IMR-90 (cell line): ENCODE measurements around the gene RNASET2. TPM values are rescaled to one million over a fixed set of nuclear protein-coding genes. Genes with fewer than 3 reads are reported as not detected.

ENCODE experiments used
- ATAC-seq: fragments of 200-7000 bp; cut with Tn5 transposase; 2 replicates; pipeline ENCODE4 v1.9.1; 2020; ENCODE audit warnings: low read depth, mild to moderate bottlenecking, moderate library complexity
- BruUV-seq: library from RNA; stranded (reverse); fragments of 400-500 nt; replicated peaks from 2 replicates; lab custom pipeline; 2021; lab: Mats Ljungman, UMichigan
- CTCF ChIA-PET: fragments of 300-600 bp; formaldehyde crosslinking; extraction: SDS; loops from one replicate; lab custom pipeline; 2021; ENCODE audit warnings: antibody characterized with exemption; lab: Yijun Ruan, JAX
- POLR2A ChIA-PET: fragments of 300-600 bp; sonication (Branson Sonifier 250); formaldehyde crosslinking; loops from one replicate; lab custom pipeline; 2022; ENCODE audit warnings: antibody characterized with exemption; ENCODE audit not compliant: unreplicated experiment; lab: Charles Lee
- DNase-seq: peaks from one replicate; pipeline ENCODE4 v3.0.0; 2013
- H2AFZ ChIP-seq: replicated peaks from 2 replicates; pipeline ENCODE3; 2013; ENCODE audit warnings: low read length, mild to moderate bottlenecking; ENCODE audit not compliant: poor library complexity
- H2AK5ac ChIP-seq: 2 replicates; pipeline ENCODE4 v1.6.1; 2013; ENCODE audit warnings: low read depth, low read length, inconsistent platforms
- H2AK9ac ChIP-seq: replicated peaks from 2 replicates; pipeline ENCODE3; 2013; ENCODE audit warnings: mild to moderate bottlenecking, low read depth, low read length, moderate library complexity; ENCODE audit not compliant: poor library complexity
- H2BK120ac ChIP-seq: 2 replicates; pipeline ENCODE4 v1.6.1; 2013; ENCODE audit warnings: low read depth, low read length, inconsistent platforms
- H2BK15ac ChIP-seq: 3 replicates; pipeline ENCODE4 v1.6.1; 2013; ENCODE audit warnings: low read depth, low read length, inconsistent platforms
- H2BK20ac ChIP-seq: 2 replicates; pipeline ENCODE4 v1.6.1; 2013; ENCODE audit warnings: low read depth, mild to moderate bottlenecking, inconsistent platforms, low read length, moderate library complexity
- H2BK5ac ChIP-seq: 2 replicates; pipeline ENCODE4 v1.6.1; 2013; ENCODE audit warnings: mild to moderate bottlenecking, low read depth, low read length, inconsistent platforms; ENCODE audit not compliant: poor library complexity, severe bottlenecking
- H3K14ac ChIP-seq: replicated peaks from 2 replicates; pipeline ENCODE4 v1.6.1; 2013; ENCODE audit warnings: low read depth, low read length, inconsistent platforms
- H3K18ac ChIP-seq: 2 replicates; pipeline ENCODE4 v1.6.1; 2013; ENCODE audit warnings: low read depth, low read length, control low read depth
- H3K23ac ChIP-seq: 2 replicates; pipeline ENCODE4 v1.6.1; 2013; ENCODE audit warnings: low read depth, low read length, inconsistent platforms
- H3K27ac ChIP-seq: 2 replicates; pipeline ENCODE4 v1.5.1; 2013; ENCODE audit warnings: mild to moderate bottlenecking, control low read depth, low read length; ENCODE audit not compliant: insufficient read depth
- H3K27me3 ChIP-seq: 2 replicates; pipeline ENCODE4 v1.6.1; 2013; ENCODE audit warnings: low read length; ENCODE audit not compliant: control insufficient read depth, insufficient read depth
- H3K36me3 ChIP-seq: 2 replicates; pipeline ENCODE4 v1.6.1; 2013; ENCODE audit warnings: low read length, mixed read lengths; ENCODE audit not compliant: control insufficient read depth, insufficient read depth
- H3K4ac ChIP-seq: 2 replicates; pipeline ENCODE4 v1.6.1; 2013; ENCODE audit warnings: low read depth, low read length, inconsistent platforms
- H3K4me1 ChIP-seq: 2 replicates; pipeline ENCODE4 v1.6.1; 2013; ENCODE audit warnings: low read length, mixed read lengths; ENCODE audit not compliant: control insufficient read depth, insufficient read depth
- H3K4me2 ChIP-seq: 2 replicates; pipeline ENCODE4 v1.6.1; 2013; ENCODE audit warnings: low read depth, mild to moderate bottlenecking, control low read depth, low read length, moderate library complexity
- H3K4me3 ChIP-seq: 2 replicates; pipeline ENCODE4 v1.5.1; 2013; ENCODE audit warnings: low read depth, mild to moderate bottlenecking, control low read depth, low read length, moderate library complexity; ENCODE audit not compliant: insufficient read depth
- H3K56ac ChIP-seq: 2 replicates; pipeline ENCODE4 v1.6.1; 2013; ENCODE audit warnings: low read length, inconsistent platforms; ENCODE audit not compliant: insufficient read depth; ENCODE audit errors: extremely low read depth
- H3K79me1 ChIP-seq, 2 experiments: 2 replicates each; pipeline ENCODE4 v1.6.1; 2013; ENCODE audit warnings: low read length in 2 of 2, inconsistent platforms in 1 of 2, low read depth in 1 of 2
- H3K9ac ChIP-seq: 2 replicates; pipeline ENCODE4 v1.6.1; 2013; ENCODE audit warnings: low read depth, low read length, control low read depth
- H3K9me1 ChIP-seq: 2 replicates; pipeline ENCODE4 v1.6.1; 2013; ENCODE audit warnings: low read length, inconsistent platforms; ENCODE audit not compliant: insufficient read depth
- H3K9me3 ChIP-seq: 2 replicates; pipeline ENCODE4 v1.6.1; 2013; ENCODE audit warnings: low read length; ENCODE audit not compliant: control insufficient read depth, insufficient read depth
- H4K20me1 ChIP-seq: 2 replicates; pipeline ENCODE4 v1.6.1; 2013; ENCODE audit warnings: low read length, inconsistent platforms; ENCODE audit not compliant: insufficient read depth
- H4K5ac ChIP-seq: 2 replicates; pipeline ENCODE4 v1.6.1; 2013; ENCODE audit warnings: mild to moderate bottlenecking, low read depth, low read length, control low read depth
- H4K8ac ChIP-seq, 2 experiments: 2 replicates each; pipeline ENCODE4 v1.6.1; 2013; ENCODE audit warnings: low read depth in 2 of 2, low read length in 2 of 2, control low read depth in 1 of 2, inconsistent platforms in 1 of 2
- H4K91ac ChIP-seq: 2 replicates; pipeline ENCODE4 v1.6.1; 2013; ENCODE audit warnings: low read depth, low read length, inconsistent platforms; ENCODE audit not compliant: insufficient read depth
- BHLHE40 ChIP-seq: fragments of 150-350 bp; IDR thresholded peaks from 2 replicates; pipeline ENCODE4 v1.6.1; 2016; ENCODE audit warnings: mild to moderate bottlenecking, low read depth, low read length
- CEBPB ChIP-seq: IDR thresholded peaks from 2 replicates; pipeline ENCODE4 v1.6.1; 2012; ENCODE audit warnings: low read depth, low read length, improper control_type of control experiment
- CHD1 ChIP-seq: IDR thresholded peaks from 2 replicates; pipeline ENCODE4 v1.6.1; 2012; ENCODE audit warnings: low read depth, low read length, improper control_type of control experiment
- CTCF ChIP-seq: conservative IDR thresholded peaks from 2 replicates; pipeline ENCODE4 v1.5.1; 2012; ENCODE audit warnings: mild to moderate bottlenecking, low read depth, low read length, improper control_type of control experiment
- ELK1 ChIP-seq: fragments of 150-350 bp; IDR thresholded peaks from 2 replicates; pipeline ENCODE4 v1.6.1; 2016; ENCODE audit warnings: low read depth, mild to moderate bottlenecking, low read length, moderate library complexity, borderline replicate concordance
- FOS ChIP-seq: fragments of 150-350 bp; IDR thresholded peaks from 2 replicates; pipeline ENCODE4 v1.6.1; 2016; ENCODE audit warnings: low read depth, low read length
- MAFK ChIP-seq: IDR thresholded peaks from 2 replicates; pipeline ENCODE4 v1.6.1; 2012; ENCODE audit warnings: low read depth, low read length, improper control_type of control experiment
- MAZ ChIP-seq: IDR thresholded peaks from 2 replicates; pipeline ENCODE4 v1.6.1; 2012; ENCODE audit warnings: low read depth, mild to moderate bottlenecking, low read length, improper control_type of control experiment, moderate library complexity, borderline replicate concordance
- MXI1 ChIP-seq: IDR thresholded peaks from 2 replicates; pipeline ENCODE4 v1.6.1; 2012; ENCODE audit warnings: low read depth, mild to moderate bottlenecking, low read length, moderate library complexity, borderline replicate concordance
- POLR2A ChIP-seq: IDR thresholded peaks from 2 replicates; pipeline ENCODE4 v1.6.1; 2012; ENCODE audit warnings: mild to moderate bottlenecking, low read depth, low read length
- RAD21 ChIP-seq: IDR thresholded peaks from 2 replicates; pipeline ENCODE4 v1.6.1; 2012; ENCODE audit warnings: low read length, improper control_type of control experiment
- RCOR1 ChIP-seq: IDR thresholded peaks from 2 replicates; pipeline ENCODE4 v1.6.1; 2012; ENCODE audit warnings: mild to moderate bottlenecking, low read length, improper control_type of control experiment; ENCODE audit not compliant: insufficient replicate concordance
- SMC3 ChIP-seq: fragments of 150-350 bp; IDR thresholded peaks from 2 replicates; pipeline ENCODE4 v1.6.1; 2016; ENCODE audit warnings: low read depth, mild to moderate bottlenecking, antibody characterized with exemption, low read length, moderate library complexity
- USF2 ChIP-seq: fragments of 150-350 bp; IDR thresholded peaks from 2 replicates; pipeline ENCODE4 v1.6.1; 2017; ENCODE audit warnings: mild to moderate bottlenecking, antibody characterized with exemption, low read length, low read depth
- WGBS, 2 experiments: methylation state at CpG; one replicate each; pipeline versions ENCODE4 v1.1.5 to v1.1.7; 2013; ENCODE audit warnings: missing lambda C conversion rate in 2 of 2; ENCODE audit not compliant: insufficient read length in 1 of 2; ENCODE audit errors: extremely low coverage in 2 of 2; 5-methylcytosine and 5-hydroxymethylcytosine counted together
- dilution Hi-C: fragments of 300-500 bp; cut with HindIII; formaldehyde crosslinking; loops from one replicate; pipeline ENCODE4 v1.14.3; 2018; ENCODE audit warnings: low sequenced_read_pairs; ENCODE audit not compliant: unreplicated experiment
- in situ Hi-C: fragments of 300-500 bp; cut with MboI; formaldehyde crosslinking; loops from 3 replicates; pipeline ENCODE4 v1.14.3; 2019; ENCODE audit warnings: low sequenced_read_pairs, inconsistent platforms, mixed read lengths
- intact Hi-C: fragments of 100-400 bp; cut with micrococcal nuclease; formaldehyde crosslinking; loops from 2 replicates; pipeline ENCODE4 v1.10.0; 2022
- polyA plus RNA-seq, 3 experiments: library from polyadenylated mRNA; depleted of rRNA; stranded (reverse); fragments of >200 nt; gene quantifications; 2 replicates each; pipeline ENCODE4 v1.2.3, GENCODE V29; 2012; ENCODE audit warnings: low replicate concordance in 1 of 3
- total RNA-seq: library from RNA; depleted of rRNA; stranded (reverse); fragments of >200 nt; gene quantifications from 2 replicates; pipeline ENCODE4 v1.2.3, GENCODE V29; 2012

The RNASET2 gene
- total and polyA plus RNA-seq, 2 of the 4 experiments (the other 2 are of a cell fraction), result 13.6 to 24.9 TPM

- Histone ChIP-seq H2BK20ac (no peak overlapping the region), H4K20me1 (no peaks in the 10 kb centered on the region), H3K4me2 (no peak overlapping the region), H3K36me3 (peaks cover 2% of the 10 kb centered on the region; the same call in 1 of the 2 replicates), H2BK5ac (no peak overlapping the region), H2AK9ac (no peak overlapping the region), H2AK5ac (no peak overlapping the region), H3K4me3 (no peak overlapping the region), H2BK120ac (no peak overlapping the region), H2AFZ (peak overlapping the region; percentile 26), H3K4ac (no peak overlapping the region), H3K4me1 (peaks cover 10% of the 10 kb centered on the region; the same call in 1 of the 2 replicates), H4K91ac (no peak overlapping the region), H3K79me1 (peaks cover 0 to 3% of the 10 kb centered on the region in 2 experiments; a peak in 1 of 4 replicates), H3K14ac (no peak overlapping the region), H3K18ac (no peak overlapping the region), H3K27me3 (no peaks in the 10 kb centered on the region), H4K8ac (no peak overlapping the region), H3K27ac (no peak overlapping the region), H3K23ac (no peak overlapping the region), H2BK15ac (no peak overlapping the region), H3K56ac (no peak overlapping the region), H4K5ac (no peak overlapping the region), H3K9me3 (no peaks in the 10 kb centered on the region), H3K9me1 (no peaks in the 10 kb centered on the region; the same call in 1 of the 2 replicates), H3K9ac (no peak overlapping the region)
- ChIA-PET POLR2A (no interaction called here), CTCF (no interaction called here)
- WGBS, 2 experiments, result 92% methylated on average over 4 of the region's 17 CpGs; no CpG with 5 or more reads in 1 of the 2 experiments
- dilution Hi-C loops (no loop called here), intact Hi-C loops (no loop called here), in situ Hi-C loops (no loop called here)
- no peak for DNase-seq
- BruUV-seq, result no TSS peak
- ATAC-seq, result no peak
- no peak for TF ChIP-seq CEBPB
- TF ChIP-seq USF2, result no peak
- no peak for TF ChIP-seq FOS
- no peak for TF ChIP-seq ELK1
- no peak for TF ChIP-seq CTCF
- TF ChIP-seq MAZ, result no peak
- TF ChIP-seq CHD1, result no peak
- TF ChIP-seq RAD21, result no peak
- TF ChIP-seq BHLHE40, result no peak
- TF ChIP-seq MXI1, result no peak
- TF ChIP-seq MAFK, result no peak
- TF ChIP-seq SMC3, result no peak
- TF ChIP-seq POLR2A, result no peak
- no peak for TF ChIP-seq RCOR1
Observed at GRCh38 chr6:166952567-166953486, 3.5 kb downstream of the RNASET2 start.
